HepG2 (cell line): Measurements from ENCODE around the gene WFDC6. TPM values are rescaled to one million over a fixed set of nuclear protein-coding genes. Genes with fewer than 3 reads are reported as not detected.

ENCODE experiments used
- ATAC-seq: fragments of 200-7000 bp; cut with Tn5 transposase; 3 replicates; pipeline ENCODE4 v1.9.1; 2020; ENCODE audit warnings: mild to moderate bottlenecking, moderate library complexity
- Bru-seq: library from RNA; stranded (reverse); fragments of 400-500 nt; gene quantifications from one replicate; lab custom pipeline; 2021; lab: Mats Ljungman, UMichigan
- BruChase-seq, 2 experiments: library from RNA; stranded (reverse); fragments of 400-500 nt; gene quantifications; one replicate each; lab custom pipeline; 2021; lab: Mats Ljungman, UMichigan
- BruUV-seq: library from RNA; stranded (reverse); fragments of 400-500 nt; replicated peaks from 2 replicates; lab custom pipeline; 2021; lab: Mats Ljungman, UMichigan
- CTCF ChIA-PET: fragments of 300-600 bp; formaldehyde crosslinking; extraction: SDS; loops from one replicate; lab custom pipeline; 2021; ENCODE audit warnings: low total read pairs, inconsistent platforms, low intra/inter-chr PET ratio; lab: Yijun Ruan, JAX
- POLR2A ChIA-PET: fragments of 350-600 bp; sonication (Branson Sonifier 250); formaldehyde crosslinking; loops from one replicate; lab custom pipeline; 2020; ENCODE audit warnings: antibody characterized with exemption, inconsistent platforms; lab: Yijun Ruan, JAX
- DNase-seq: peaks from one replicate; pipeline ENCODE4 v3.0.0-alpha.2; 2015; ENCODE audit warnings: low spot score
- FAIRE-seq: peaks from 3 replicates; lab custom pipeline; 2011; peaks lifted over from hg19 to GRCh38; lab: Jason Lieb, UNC
- H2AFZ ChIP-seq: one replicate; pipeline ENCODE4 v1.6.1; 2011; ENCODE audit warnings: low read length, inconsistent platforms
- H3K27ac ChIP-seq: fragments of 300-600 bp; 3 replicates; pipeline ENCODE4 v1.8.0; 2011; ENCODE audit warnings: mixed run types, mild to moderate bottlenecking, mixed read lengths, low read length, inconsistent platforms; ENCODE audit not compliant: insufficient read depth; ENCODE audit errors: extremely low read length
- H3K27me3 ChIP-seq, 2 experiments: fragments of 200-600 bp in 1 of 2; 2 replicates in 1 of 2; 3 replicates in 1 of 2; pipeline versions ENCODE4 v1.6.0 to v1.8.0; 2011; ENCODE audit warnings: low read length in 2 of 2, mild to moderate bottlenecking in 2 of 2, moderate library complexity in 2 of 2, inconsistent platforms in 1 of 2; ENCODE audit not compliant: insufficient read depth in 2 of 2, control insufficient read depth in 1 of 2
- H3K36me3 ChIP-seq, 2 experiments: fragments of 200-600 bp in 1 of 2; replicated peaks in 1 of 2; 2 replicates in 1 of 2; 3 replicates in 1 of 2; pipeline versions ENCODE4 v1.5.1 to v1.8.0; 2011; ENCODE audit warnings: low read length in 2 of 2, inconsistent platforms in 1 of 2; ENCODE audit not compliant: insufficient read depth in 2 of 2, control insufficient read depth in 1 of 2
- H3K4me1 ChIP-seq: 2 replicates; pipeline ENCODE4 v1.5.1; 2012; ENCODE audit warnings: low read length, inconsistent platforms; ENCODE audit not compliant: insufficient read depth
- H3K4me2 ChIP-seq: 2 replicates; pipeline ENCODE4 v1.6.0; 2011; ENCODE audit warnings: low read depth, low read length, inconsistent platforms
- H3K4me3 ChIP-seq, 3 experiments: fragments of 200-600 bp in 1 of 3; sonication (generic), shearing (Covaris generic) in 1 of 3; replicated peaks in 1 of 3; 2 replicates each; pipeline ENCODE4 v1.5.1; 2011 to 2016; ENCODE audit warnings: low read length in 3 of 3, inconsistent platforms in 2 of 3, low read depth in 2 of 3, mild to moderate bottlenecking in 2 of 3, control low read depth in 1 of 3, mixed read lengths in 1 of 3; ENCODE audit not compliant: insufficient read depth in 1 of 3
- H3K79me2 ChIP-seq: one replicate; pipeline ENCODE4 v1.6.1; 2011; ENCODE audit warnings: low read length, inconsistent platforms; ENCODE audit not compliant: insufficient read depth
- H3K9ac ChIP-seq: 2 replicates; pipeline ENCODE4 v1.6.0; 2011; ENCODE audit warnings: mild to moderate bottlenecking, low read depth, low read length, inconsistent platforms; ENCODE audit not compliant: insufficient read depth
- H3K9me3 ChIP-seq: 2 replicates; pipeline ENCODE4 v1.5.1; 2012; ENCODE audit warnings: mild to moderate bottlenecking, low read length
- H4K20me1 ChIP-seq: 2 replicates; pipeline ENCODE4 v1.6.0; 2011; ENCODE audit warnings: inconsistent platforms, mild to moderate bottlenecking, low read length, moderate library complexity; ENCODE audit not compliant: insufficient read depth
- BRD4 ChIP-seq: sonication (generic); formaldehyde crosslinking; IDR thresholded peaks from 2 replicates; pipeline ENCODE4 v1.4.0; 2020; ENCODE audit warnings: missing genetic modification reagents
- CBX1 ChIP-seq: IDR thresholded peaks from one replicate; pipeline ENCODE4 v1.6.1; 2016; ENCODE audit warnings: antibody characterized with exemption, low read depth
- GLI4 ChIP-seq: sonication (generic); formaldehyde crosslinking; IDR thresholded peaks from 2 replicates; pipeline ENCODE4 v1.5.1; 2020; ENCODE audit warnings: missing genetic modification reagents, mild to moderate bottlenecking, moderate library complexity, borderline replicate concordance
- KDM6A ChIP-seq: IDR thresholded peaks from 2 replicates; pipeline ENCODE4 v1.6.1; 2016; ENCODE audit warnings: low read depth
- MAFF ChIP-seq: IDR thresholded peaks from 2 replicates; pipeline ENCODE4 v1.6.1; 2011; ENCODE audit warnings: low read depth, low read length, improper control_type of control experiment
- NPAS2 ChIP-seq: sonication (generic); formaldehyde crosslinking; IDR thresholded peaks from 2 replicates; pipeline ENCODE4 v1.8.0; 2022; ENCODE audit warnings: mild to moderate bottlenecking, missing genetic modification reagents, borderline replicate concordance
- SIX4 ChIP-seq: sonication (generic); formaldehyde crosslinking; IDR thresholded peaks from 2 replicates; pipeline ENCODE4 v1.4.0; 2020; ENCODE audit warnings: missing genetic modification reagents
- SMYD3 ChIP-seq: sonication (generic); formaldehyde crosslinking; IDR thresholded peaks from 2 replicates; pipeline ENCODE4 v1.8.1; 2023; ENCODE audit warnings: mild to moderate bottlenecking, missing genetic modification reagents
- SYNCRIP ChIP-seq: fragments of 200-400 bp; formaldehyde crosslinking; IDR thresholded peaks from 2 replicates; pipeline ENCODE4 v1.6.1; 2018; ENCODE audit warnings: mild to moderate bottlenecking, low read depth, low read length; ENCODE audit not compliant: insufficient read depth
- ZBTB20 ChIP-seq: sonication (generic); formaldehyde crosslinking; IDR thresholded peaks from 2 replicates; pipeline ENCODE4 v1.8.1; 2023; ENCODE audit warnings: missing genetic modification reagents, low read depth, mild to moderate bottlenecking, borderline replicate concordance
- ZNF160 ChIP-seq: sonication (generic); formaldehyde crosslinking; IDR thresholded peaks from 2 replicates; pipeline ENCODE4 v1.8.0; 2022; ENCODE audit warnings: mild to moderate bottlenecking, inconsistent platforms, missing genetic modification reagents
- ZNF33A ChIP-seq: sonication (generic); formaldehyde crosslinking; IDR thresholded peaks from 2 replicates; pipeline ENCODE4 v1.5.1; 2020; ENCODE audit warnings: missing genetic modification reagents, mild to moderate bottlenecking, moderate library complexity, borderline replicate concordance
- ZNF350 ChIP-seq: sonication (generic); formaldehyde crosslinking; IDR thresholded peaks from 2 replicates; pipeline ENCODE4 v1.4.0; 2020; ENCODE audit warnings: mild to moderate bottlenecking, low read depth, missing genetic modification reagents, borderline replicate concordance
- ZNF678 ChIP-seq: sonication (generic); formaldehyde crosslinking; IDR thresholded peaks from 2 replicates; pipeline ENCODE4 v1.4.0; 2020; ENCODE audit warnings: mild to moderate bottlenecking, missing genetic modification reagents
- WGBS: methylation state at CpG from one replicate; pipeline ENCODE4 v1.1.6; 2017; ENCODE audit warnings: low lambda C conversion rate; 5-methylcytosine and 5-hydroxymethylcytosine counted together
- in situ Hi-C: cut with HindIII; loops from 2 replicates; pipeline ENCODE4 v1.10.0; 2017; ENCODE audit warnings: low pct_unique_long_range_greater_than_20kb; ENCODE audit not compliant: extremely low pct_ligation_motif_present
- intact Hi-C: fragments of 100-400 bp; cut with micrococcal nuclease; formaldehyde crosslinking; loops from one replicate; pipeline ENCODE4 v1.10.0; 2022; ENCODE audit not compliant: unreplicated experiment
- long read RNA-seq, 2 experiments: library from RNA in 1 of 2; library from polyadenylated mRNA in 1 of 2; stranded (forward) in 1 of 2; unstranded in 1 of 2; transcript quantifications; one replicate each; pipeline ENCODE4 v2.0.0, GENCODE V29; 2019 to 2022
- polyA minus RNA-seq, 3 experiments: library from RNA; depleted of rRNA, polyadenylated mRNA; stranded (reverse); fragments of >200 nt; gene quantifications; 2 replicates each; pipeline ENCODE4 v1.2.3, GENCODE V29; 2011; ENCODE audit warnings: low replicate concordance in 1 of 3
- polyA plus RNA-seq, 8 experiments: library from polyadenylated mRNA; depleted of rRNA in 3 of 8; stranded (reverse) in 7 of 8; unstranded in 1 of 8; fragments of >200 nt; fragmentation: Illumina TruSeq in 4 of 8; extraction: Trizol in 4 of 8; gene quantifications; 2 replicates each; pipeline versions ENCODE4 v1.2.1 to v1.2.3, GENCODE V29; 2011 to 2016; ENCODE audit warnings: low read depth in 4 of 8, missing spikeins in 1 of 8, mixed read lengths in 1 of 8; ENCODE audit not compliant: insufficient read depth in 1 of 8
- total RNA-seq, 5 experiments: library from RNA; depleted of rRNA; stranded (reverse); fragments of >200 nt; fragmentation: Illumina TruSeq; extraction: Trizol; gene quantifications; 2 replicates each; pipeline ENCODE4 v1.2.3, GENCODE V29; 2016; ENCODE audit warnings: low read depth in 1 of 5
- TF ChIP-seq, protein P1 (sequence below): sonication (generic); formaldehyde crosslinking; IDR thresholded peaks from 2 replicates; pipeline ENCODE4 v1.4.0; 2020; ENCODE audit warnings: missing genetic modification reagents, borderline replicate concordance
- TF ChIP-seq, protein P2 (sequence below): sonication (generic); formaldehyde crosslinking; IDR thresholded peaks from 2 replicates; pipeline ENCODE4 v1.5.0; 2020; ENCODE audit warnings: missing genetic modification reagents, mild to moderate bottlenecking, borderline replicate concordance
- TF ChIP-seq, protein P3 (sequence below): IDR thresholded peaks from 2 replicates; pipeline ENCODE4 v1.6.1; 2016

WFDC6 gene
- not detected in 2 replicates for total RNA-seq (2016; rRNA removed; fragmentation: Illumina TruSeq; extraction: Trizol)
- not detected in 2 replicates for total RNA-seq (2016; cell fraction: cytosol; rRNA removed; fragmentation: Illumina TruSeq; extraction: Trizol; ENCODE audit: low read depth)
- not detected in 2 replicates for total RNA-seq (2016; cell fraction: insoluble cytoplasmic fraction; rRNA removed; fragmentation: Illumina TruSeq; extraction: Trizol)
- not detected in 2 replicates for total RNA-seq (2016; cell fraction: membrane; rRNA removed; fragmentation: Illumina TruSeq; extraction: Trizol)
- total RNA-seq (2016; cell fraction: nucleus; rRNA removed; fragmentation: Illumina TruSeq; extraction: Trizol): not detected in 2 replicates
- polyA plus RNA-seq (2011; rRNA removed): not detected in 2 replicates
- not detected in 2 replicates for polyA plus RNA-seq (2011; cell fraction: cytosol; rRNA removed)
- not detected in 2 replicates for polyA plus RNA-seq (2011; cell fraction: nucleus; rRNA removed)
- polyA plus RNA-seq (2012): not detected in 2 replicates
- not detected in 2 replicates for polyA plus RNA-seq (2016; cell fraction: cytosol; fragmentation: Illumina TruSeq; extraction: Trizol; ENCODE audit: low read depth)
- not detected in 2 replicates for polyA plus RNA-seq (2016; cell fraction: insoluble cytoplasmic fraction; fragmentation: Illumina TruSeq; extraction: Trizol; ENCODE audit: low read depth)
- polyA plus RNA-seq (2016; cell fraction: membrane; fragmentation: Illumina TruSeq; extraction: Trizol; ENCODE audit: low read depth): not detected in 2 replicates
- not detected in 2 replicates for polyA plus RNA-seq (2016; cell fraction: nucleus; fragmentation: Illumina TruSeq; extraction: Trizol; ENCODE audit: insufficient read depth, low read depth)
- not detected in 2 replicates for polyA minus RNA-seq (2011; rRNA and poly(A)+ RNA removed; ENCODE audit: low replicate concordance)
- polyA minus RNA-seq (2011; cell fraction: cytosol; rRNA and poly(A)+ RNA removed): not detected in 2 replicates
- polyA minus RNA-seq (2011; cell fraction: nucleus; rRNA and poly(A)+ RNA removed): not detected in 2 replicates
- not detected for Bru-seq, nascent RNA
- not detected for BruChase-seq, experiment 1, labeled RNA remaining after a 6-hour chase
- not detected for BruChase-seq, experiment 2, labeled RNA remaining after a 2-hour chase
- long read RNA-seq, experiment 1: 0 reads
- long read RNA-seq, experiment 2: 0 reads

DNA sequence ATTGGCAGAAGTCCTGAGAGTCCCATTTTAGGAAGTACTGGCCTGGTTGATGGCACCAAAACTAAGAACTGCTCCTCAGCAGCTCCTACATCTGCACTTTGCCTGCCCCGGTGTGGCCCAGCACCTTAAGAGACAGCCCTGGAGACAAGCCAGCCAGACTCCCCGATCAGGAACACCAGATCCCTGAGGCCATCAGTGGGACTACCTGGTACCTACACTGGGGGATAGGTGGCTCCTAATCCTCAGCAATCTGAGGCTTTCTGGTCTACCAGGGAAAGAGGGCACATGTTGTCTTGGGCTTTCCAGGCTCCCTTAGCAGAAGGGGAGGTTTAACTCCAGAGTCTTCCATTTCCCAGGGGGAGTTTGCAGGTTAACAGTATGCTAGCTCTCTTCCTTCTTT is at the start of gene WFDC6:
Gene WFDC6, minus strand, starts transcription at position 101 of the 400 bp plus-strand sequence. Its CDS starts 75 bp downstream, at position 26.
- POLR2A ChIA-PET: no interaction called here
- 21% methylated on average over 2 of the region's 2 CpGs for WGBS
- TF ChIP-seq ZNF350 (no peak), SMYD3 (CRISPR knock-in tag) (no peak), SYNCRIP (no peak), GLI4 (no peak), ZNF678 (CRISPR knock-in tag) (no peak), NPAS2 (no peak), ZNF33A (CRISPR knock-in tag) (no peak), ZNF160 (no peak), MAFF (no peak), ZBTB20 (CRISPR knock-in tag) (no peak), CBX1 (no peak), SIX4 (CRISPR knock-in tag) (no peak), BRD4 (CRISPR knock-in tag) (no peak), KDM6A (CRISPR knock-in tag) (no peak)
- TF ChIP-seq, protein P1, sequence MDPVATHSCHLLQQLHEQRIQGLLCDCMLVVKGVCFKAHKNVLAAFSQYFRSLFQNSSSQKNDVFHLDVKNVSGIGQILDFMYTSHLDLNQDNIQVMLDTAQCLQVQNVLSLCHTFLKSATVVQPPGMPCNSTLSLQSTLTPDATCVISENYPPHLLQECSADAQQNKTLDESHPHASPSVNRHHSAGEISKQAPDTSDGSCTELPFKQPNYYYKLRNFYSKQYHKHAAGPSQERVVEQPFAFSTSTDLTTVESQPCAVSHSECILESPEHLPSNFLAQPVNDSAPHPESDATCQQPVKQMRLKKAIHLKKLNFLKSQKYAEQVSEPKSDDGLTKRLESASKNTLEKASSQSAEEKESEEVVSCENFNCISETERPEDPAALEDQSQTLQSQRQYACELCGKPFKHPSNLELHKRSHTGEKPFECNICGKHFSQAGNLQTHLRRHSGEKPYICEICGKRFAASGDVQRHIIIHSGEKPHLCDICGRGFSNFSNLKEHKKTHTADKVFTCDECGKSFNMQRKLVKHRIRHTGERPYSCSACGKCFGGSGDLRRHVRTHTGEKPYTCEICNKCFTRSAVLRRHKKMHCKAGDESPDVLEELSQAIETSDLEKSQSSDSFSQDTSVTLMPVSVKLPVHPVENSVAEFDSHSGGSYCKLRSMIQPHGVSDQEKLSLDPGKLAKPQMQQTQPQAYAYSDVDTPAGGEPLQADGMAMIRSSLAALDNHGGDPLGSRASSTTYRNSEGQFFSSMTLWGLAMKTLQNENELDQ: no peak
- TF ChIP-seq, protein P2, sequence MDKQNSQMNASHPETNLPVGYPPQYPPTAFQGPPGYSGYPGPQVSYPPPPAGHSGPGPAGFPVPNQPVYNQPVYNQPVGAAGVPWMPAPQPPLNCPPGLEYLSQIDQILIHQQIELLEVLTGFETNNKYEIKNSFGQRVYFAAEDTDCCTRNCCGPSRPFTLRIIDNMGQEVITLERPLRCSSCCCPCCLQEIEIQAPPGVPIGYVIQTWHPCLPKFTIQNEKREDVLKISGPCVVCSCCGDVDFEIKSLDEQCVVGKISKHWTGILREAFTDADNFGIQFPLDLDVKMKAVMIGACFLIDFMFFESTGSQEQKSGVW (CRISPR knock-in tag): no peak
- TF ChIP-seq, protein P3, sequence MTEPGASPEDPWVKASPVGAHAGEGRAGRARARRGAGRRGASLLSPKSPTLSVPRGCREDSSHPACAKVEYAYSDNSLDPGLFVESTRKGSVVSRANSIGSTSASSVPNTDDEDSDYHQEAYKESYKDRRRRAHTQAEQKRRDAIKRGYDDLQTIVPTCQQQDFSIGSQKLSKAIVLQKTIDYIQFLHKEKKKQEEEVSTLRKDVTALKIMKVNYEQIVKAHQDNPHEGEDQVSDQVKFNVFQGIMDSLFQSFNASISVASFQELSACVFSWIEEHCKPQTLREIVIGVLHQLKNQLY (CRISPR knock-in tag): no peak

More for the DNA sequence above, at the start of gene WFDC6:
- FAIRE-seq: no peak
- no peaks in the 10 kb centered on the region for H3K36me3 ChIP-seq
- no peak within 1 kb of the TSS for H3K9ac ChIP-seq
- no peak for DNase-seq
- no peaks in the 10 kb centered on the region for H3K9me3 ChIP-seq
- no peak for ATAC-seq
- intact Hi-C loops: no loop called here
- H2AFZ ChIP-seq: no peak within 1 kb of the TSS
- BruUV-seq: no TSS peak
- in situ Hi-C loops: no loop called here
- H4K20me1 ChIP-seq: no peaks in the 10 kb centered on the region
- no peak within 1 kb of the TSS for H3K4me2 ChIP-seq
- CTCF ChIA-PET: no interaction called here
- no peaks in the 10 kb centered on the region for H3K79me2 ChIP-seq
- no peaks in the 10 kb centered on the region for H3K4me1 ChIP-seq
- H3K27ac ChIP-seq: no peak within 1 kb of the TSS
- no peak within 1 kb of the TSS for H3K4me3 ChIP-seq
- H3K27me3 ChIP-seq: peaks cover 0 to 13% of the 10 kb centered on the region in 2 experiments; a peak in 4 of 5 replicates
